H1 (cell line): ENCODE data around the gene CACNA1C. TPM values are rescaled to one million over a fixed set of nuclear protein-coding genes. Genes with fewer than 3 reads are reported as not detected.

Source experiments
- BRCA1 ChIP-seq: IDR thresholded peaks from 2 replicates; pipeline ENCODE4 v1.6.1; 2012; ENCODE audit warnings: low read depth, low read length, improper control_type of control experiment
- EGR1 ChIP-seq: IDR thresholded peaks from 2 replicates; pipeline ENCODE4 v1.6.1; 2011; ENCODE audit warnings: low read depth, low read length, borderline replicate concordance
- HDAC6 ChIP-seq: IDR thresholded peaks from one replicate; pipeline ENCODE4 v1.7.1; 2012; ENCODE audit warnings: low read depth, mild to moderate bottlenecking, inconsistent platforms, low read length, moderate library complexity
- POLR2AphosphoS5 ChIP-seq: IDR thresholded peaks from 2 replicates; pipeline ENCODE4 v1.6.1; 2011; ENCODE audit warnings: low read depth, low read length
- TAF1 ChIP-seq: IDR thresholded peaks from 2 replicates; pipeline ENCODE4 v1.6.1; 2011; ENCODE audit warnings: mild to moderate bottlenecking, low read depth, low read length
- TAF7 ChIP-seq: optimal IDR thresholded peaks from 2 replicates; pipeline ENCODE3; 2011; ENCODE audit warnings: low read depth, mild to moderate bottlenecking, inconsistent platforms, low read length, moderate library complexity, borderline replicate concordance
- polyA plus RNA-seq, 7 experiments: library from polyadenylated mRNA; depleted of rRNA in 3 of 7; stranded (reverse) in 5 of 7; unstranded in 2 of 7; fragments of >200 nt in 5 of 7; fragments of 200-250 nt in 2 of 7; gene quantifications; 1 replicate in 5 of 7; 2 replicates in 1 of 7; 4 replicates in 1 of 7; pipeline versions ENCODE4 v1.2.1 to v1.2.3, GENCODE V29; 2011 to 2013; ENCODE audit warnings: missing spikeins in 2 of 7, mixed read lengths in 2 of 7
- total RNA-seq: library from RNA; stranded (reverse); fragmentation: NEBNext Ultra II Directional; extraction: Animal tissue kit (Norgen Biotek cat#: 25700); gene quantifications from 2 replicates; pipeline ENCODE4 v1.2.1, GENCODE V29; 2021
- TF ChIP-seq, protein P1 (sequence below): fragments of 300-600 bp; sonication (generic); IDR thresholded peaks from 2 replicates; pipeline ENCODE4 v1.7.1; 2012; ENCODE audit warnings: low read length, moderate library complexity, mild to moderate bottlenecking, inconsistent platforms; ENCODE audit not compliant: insufficient replicate concordance
- TF ChIP-seq, protein P2 (sequence below): IDR thresholded peaks from 2 replicates; pipeline ENCODE4 v1.6.1; 2011; ENCODE audit warnings: low read length, improper control_type of control experiment

CACNA1C gene
- total and polyA plus RNA-seq, 2 of the 8 experiments (the other 6 are each of a cell fraction or from before 2014, with no cell fraction given), result 1.3 TPM

DNA sequence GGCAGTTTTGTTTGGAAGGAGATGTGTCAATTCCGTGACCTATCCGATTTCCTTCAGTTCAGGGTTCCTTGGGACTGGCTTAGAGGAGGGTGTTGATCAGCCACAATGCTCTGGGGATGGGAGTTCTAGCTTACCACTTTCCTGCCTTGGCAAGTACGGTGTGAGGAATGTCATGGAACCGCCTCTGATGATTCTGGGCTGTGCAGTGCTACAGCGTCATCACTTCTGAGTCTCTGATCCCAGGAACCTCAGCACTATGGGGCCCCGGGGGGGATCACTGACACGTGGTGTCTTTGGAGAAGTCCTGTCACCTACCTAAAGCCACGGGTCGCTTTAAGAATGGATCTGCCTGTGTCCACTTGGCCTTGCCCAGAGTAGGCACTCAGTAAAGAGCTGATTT, 470.5 kb downstream of the CACNA1C start (continued):
- TF ChIP-seq POLR2AphosphoS5 (no peak), TAF7 (no peak), EGR1 (no peak), TAF1 (no peak), BRCA1 (no peak), HDAC6 (no peak)
- TF ChIP-seq, protein P1, sequence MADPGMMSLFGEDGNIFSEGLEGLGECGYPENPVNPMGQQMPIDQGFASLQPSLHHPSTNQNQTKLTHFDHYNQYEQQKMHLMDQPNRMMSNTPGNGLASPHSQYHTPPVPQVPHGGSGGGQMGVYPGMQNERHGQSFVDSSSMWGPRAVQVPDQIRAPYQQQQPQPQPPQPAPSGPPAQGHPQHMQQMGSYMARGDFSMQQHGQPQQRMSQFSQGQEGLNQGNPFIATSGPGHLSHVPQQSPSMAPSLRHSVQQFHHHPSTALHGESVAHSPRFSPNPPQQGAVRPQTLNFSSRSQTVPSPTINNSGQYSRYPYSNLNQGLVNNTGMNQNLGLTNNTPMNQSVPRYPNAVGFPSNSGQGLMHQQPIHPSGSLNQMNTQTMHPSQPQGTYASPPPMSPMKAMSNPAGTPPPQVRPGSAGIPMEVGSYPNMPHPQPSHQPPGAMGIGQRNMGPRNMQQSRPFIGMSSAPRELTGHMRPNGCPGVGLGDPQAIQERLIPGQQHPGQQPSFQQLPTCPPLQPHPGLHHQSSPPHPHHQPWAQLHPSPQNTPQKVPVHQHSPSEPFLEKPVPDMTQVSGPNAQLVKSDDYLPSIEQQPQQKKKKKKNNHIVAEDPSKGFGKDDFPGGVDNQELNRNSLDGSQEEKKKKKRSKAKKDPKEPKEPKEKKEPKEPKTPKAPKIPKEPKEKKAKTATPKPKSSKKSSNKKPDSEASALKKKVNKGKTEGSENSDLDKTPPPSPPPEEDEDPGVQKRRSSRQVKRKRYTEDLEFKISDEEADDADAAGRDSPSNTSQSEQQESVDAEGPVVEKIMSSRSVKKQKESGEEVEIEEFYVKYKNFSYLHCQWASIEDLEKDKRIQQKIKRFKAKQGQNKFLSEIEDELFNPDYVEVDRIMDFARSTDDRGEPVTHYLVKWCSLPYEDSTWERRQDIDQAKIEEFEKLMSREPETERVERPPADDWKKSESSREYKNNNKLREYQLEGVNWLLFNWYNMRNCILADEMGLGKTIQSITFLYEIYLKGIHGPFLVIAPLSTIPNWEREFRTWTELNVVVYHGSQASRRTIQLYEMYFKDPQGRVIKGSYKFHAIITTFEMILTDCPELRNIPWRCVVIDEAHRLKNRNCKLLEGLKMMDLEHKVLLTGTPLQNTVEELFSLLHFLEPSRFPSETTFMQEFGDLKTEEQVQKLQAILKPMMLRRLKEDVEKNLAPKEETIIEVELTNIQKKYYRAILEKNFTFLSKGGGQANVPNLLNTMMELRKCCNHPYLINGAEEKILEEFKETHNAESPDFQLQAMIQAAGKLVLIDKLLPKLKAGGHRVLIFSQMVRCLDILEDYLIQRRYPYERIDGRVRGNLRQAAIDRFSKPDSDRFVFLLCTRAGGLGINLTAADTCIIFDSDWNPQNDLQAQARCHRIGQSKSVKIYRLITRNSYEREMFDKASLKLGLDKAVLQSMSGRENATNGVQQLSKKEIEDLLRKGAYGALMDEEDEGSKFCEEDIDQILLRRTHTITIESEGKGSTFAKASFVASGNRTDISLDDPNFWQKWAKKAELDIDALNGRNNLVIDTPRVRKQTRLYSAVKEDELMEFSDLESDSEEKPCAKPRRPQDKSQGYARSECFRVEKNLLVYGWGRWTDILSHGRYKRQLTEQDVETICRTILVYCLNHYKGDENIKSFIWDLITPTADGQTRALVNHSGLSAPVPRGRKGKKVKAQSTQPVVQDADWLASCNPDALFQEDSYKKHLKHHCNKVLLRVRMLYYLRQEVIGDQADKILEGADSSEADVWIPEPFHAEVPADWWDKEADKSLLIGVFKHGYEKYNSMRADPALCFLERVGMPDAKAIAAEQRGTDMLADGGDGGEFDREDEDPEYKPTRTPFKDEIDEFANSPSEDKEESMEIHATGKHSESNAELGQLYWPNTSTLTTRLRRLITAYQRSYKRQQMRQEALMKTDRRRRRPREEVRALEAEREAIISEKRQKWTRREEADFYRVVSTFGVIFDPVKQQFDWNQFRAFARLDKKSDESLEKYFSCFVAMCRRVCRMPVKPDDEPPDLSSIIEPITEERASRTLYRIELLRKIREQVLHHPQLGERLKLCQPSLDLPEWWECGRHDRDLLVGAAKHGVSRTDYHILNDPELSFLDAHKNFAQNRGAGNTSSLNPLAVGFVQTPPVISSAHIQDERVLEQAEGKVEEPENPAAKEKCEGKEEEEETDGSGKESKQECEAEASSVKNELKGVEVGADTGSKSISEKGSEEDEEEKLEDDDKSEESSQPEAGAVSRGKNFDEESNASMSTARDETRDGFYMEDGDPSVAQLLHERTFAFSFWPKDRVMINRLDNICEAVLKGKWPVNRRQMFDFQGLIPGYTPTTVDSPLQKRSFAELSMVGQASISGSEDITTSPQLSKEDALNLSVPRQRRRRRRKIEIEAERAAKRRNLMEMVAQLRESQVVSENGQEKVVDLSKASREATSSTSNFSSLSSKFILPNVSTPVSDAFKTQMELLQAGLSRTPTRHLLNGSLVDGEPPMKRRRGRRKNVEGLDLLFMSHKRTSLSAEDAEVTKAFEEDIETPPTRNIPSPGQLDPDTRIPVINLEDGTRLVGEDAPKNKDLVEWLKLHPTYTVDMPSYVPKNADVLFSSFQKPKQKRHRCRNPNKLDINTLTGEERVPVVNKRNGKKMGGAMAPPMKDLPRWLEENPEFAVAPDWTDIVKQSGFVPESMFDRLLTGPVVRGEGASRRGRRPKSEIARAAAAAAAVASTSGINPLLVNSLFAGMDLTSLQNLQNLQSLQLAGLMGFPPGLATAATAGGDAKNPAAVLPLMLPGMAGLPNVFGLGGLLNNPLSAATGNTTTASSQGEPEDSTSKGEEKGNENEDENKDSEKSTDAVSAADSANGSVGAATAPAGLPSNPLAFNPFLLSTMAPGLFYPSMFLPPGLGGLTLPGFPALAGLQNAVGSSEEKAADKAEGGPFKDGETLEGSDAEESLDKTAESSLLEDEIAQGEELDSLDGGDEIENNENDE, result no peak
- TF ChIP-seq, protein P2, sequence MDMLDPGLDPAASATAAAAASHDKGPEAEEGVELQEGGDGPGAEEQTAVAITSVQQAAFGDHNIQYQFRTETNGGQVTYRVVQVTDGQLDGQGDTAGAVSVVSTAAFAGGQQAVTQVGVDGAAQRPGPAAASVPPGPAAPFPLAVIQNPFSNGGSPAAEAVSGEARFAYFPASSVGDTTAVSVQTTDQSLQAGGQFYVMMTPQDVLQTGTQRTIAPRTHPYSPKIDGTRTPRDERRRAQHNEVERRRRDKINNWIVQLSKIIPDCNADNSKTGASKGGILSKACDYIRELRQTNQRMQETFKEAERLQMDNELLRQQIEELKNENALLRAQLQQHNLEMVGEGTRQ, result no peak
- TF ChIP-seq, all 59 proteins: peak for 0
